Measurements from ENCODE around the gene DIP2B.

DNA sequence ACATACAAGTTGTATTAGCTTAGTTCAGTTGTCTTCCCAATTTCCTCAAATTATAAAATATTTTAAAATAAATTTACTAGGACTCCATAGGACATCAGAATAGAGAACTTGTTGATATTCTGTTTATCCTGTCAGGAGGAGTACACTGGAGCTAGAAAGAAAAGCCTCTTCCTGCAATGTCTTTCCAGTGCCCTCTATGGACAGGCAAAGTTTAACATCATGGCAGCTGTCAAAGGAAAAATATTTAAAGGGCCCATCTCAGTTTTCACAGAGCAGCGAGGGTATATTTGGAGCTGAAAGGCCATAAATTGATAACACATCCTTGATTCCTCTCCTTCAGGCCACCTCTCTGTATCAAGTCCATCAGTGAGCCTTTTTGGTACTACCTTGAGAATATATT lies 19.0 kb downstream of the DIP2B start:
- TF ChIP-seq, protein P1, sequence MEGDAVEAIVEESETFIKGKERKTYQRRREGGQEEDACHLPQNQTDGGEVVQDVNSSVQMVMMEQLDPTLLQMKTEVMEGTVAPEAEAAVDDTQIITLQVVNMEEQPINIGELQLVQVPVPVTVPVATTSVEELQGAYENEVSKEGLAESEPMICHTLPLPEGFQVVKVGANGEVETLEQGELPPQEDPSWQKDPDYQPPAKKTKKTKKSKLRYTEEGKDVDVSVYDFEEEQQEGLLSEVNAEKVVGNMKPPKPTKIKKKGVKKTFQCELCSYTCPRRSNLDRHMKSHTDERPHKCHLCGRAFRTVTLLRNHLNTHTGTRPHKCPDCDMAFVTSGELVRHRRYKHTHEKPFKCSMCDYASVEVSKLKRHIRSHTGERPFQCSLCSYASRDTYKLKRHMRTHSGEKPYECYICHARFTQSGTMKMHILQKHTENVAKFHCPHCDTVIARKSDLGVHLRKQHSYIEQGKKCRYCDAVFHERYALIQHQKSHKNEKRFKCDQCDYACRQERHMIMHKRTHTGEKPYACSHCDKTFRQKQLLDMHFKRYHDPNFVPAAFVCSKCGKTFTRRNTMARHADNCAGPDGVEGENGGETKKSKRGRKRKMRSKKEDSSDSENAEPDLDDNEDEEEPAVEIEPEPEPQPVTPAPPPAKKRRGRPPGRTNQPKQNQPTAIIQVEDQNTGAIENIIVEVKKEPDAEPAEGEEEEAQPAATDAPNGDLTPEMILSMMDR (conservative IDR thresholded peaks at IDR 0.05; ENCODE audit: low read length) = no peak
- no peak for TF ChIP-seq EZH2phosphoT487 (IDR thresholded peaks at IDR 0.05; ENCODE audit: borderline replicate concordance, low read depth, low read length)
